PFSK-1 (cell line): ENCODE results near the gene ENTPD5.

Experiments used
- FOXP2 ChIP-seq: optimal IDR thresholded peaks from 2 replicates; pipeline ENCODE3; 2011; ENCODE audit warnings: borderline replicate concordance, control low read depth, inconsistent platforms; ENCODE audit not compliant: insufficient read depth; ENCODE audit errors: extremely low read length, extremely low read depth
- POLR2AphosphoS5 ChIP-seq: IDR thresholded peaks from 2 replicates; pipeline ENCODE4 v1.6.1; 2012; ENCODE audit warnings: low read depth, mild to moderate bottlenecking, control low read depth, low read length, moderate library complexity
- SIN3A ChIP-seq: IDR thresholded peaks from 2 replicates; pipeline ENCODE4 v1.6.1; 2012; ENCODE audit warnings: mild to moderate bottlenecking, low read length, moderate library complexity, borderline replicate concordance; ENCODE audit not compliant: insufficient read depth
- TAF1 ChIP-seq: IDR thresholded peaks from 2 replicates; pipeline ENCODE4 v1.6.1; 2012; ENCODE audit warnings: low read length, control low read depth, borderline replicate concordance; ENCODE audit not compliant: insufficient read depth
- TF ChIP-seq, protein P1 (sequence below), 2 experiments: IDR thresholded peaks; 2 replicates each; pipeline versions ENCODE4 v1.6.1 to v1.8.0; 2011 to 2012; ENCODE audit warnings: low read depth in 2 of 2, low read length in 2 of 2, control low read depth in 1 of 2, inconsistent platforms in 1 of 2, mild to moderate bottlenecking in 1 of 2, moderate library complexity in 1 of 2; ENCODE audit not compliant: insufficient read depth in 1 of 2

The ENTPD5 gene

DNA sequence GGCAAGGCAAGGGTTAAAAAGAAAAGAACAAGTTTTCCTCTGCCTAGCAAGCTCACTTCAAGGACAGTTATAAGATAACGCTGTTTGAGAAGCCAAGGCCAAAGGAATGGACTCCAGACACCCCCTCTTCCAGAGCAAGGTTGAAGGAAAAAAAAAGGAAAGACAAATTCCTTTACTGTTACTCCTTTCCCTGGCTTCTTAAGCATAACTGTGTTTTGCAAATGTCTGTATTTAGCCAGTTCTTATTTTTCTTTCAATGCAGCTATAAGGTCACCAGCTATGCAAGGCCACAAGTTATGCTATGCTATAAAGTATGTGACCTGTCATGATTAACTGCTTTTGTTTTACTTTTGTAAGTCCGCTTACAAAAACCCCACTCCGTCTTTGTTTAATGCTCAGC is 105.8 kb downstream of the ENTPD5 start:
- TF ChIP-seq TAF1 (no peak), SIN3A (no peak), FOXP2 (no peak), POLR2AphosphoS5 (no peak)
- TF ChIP-seq, protein P1, sequence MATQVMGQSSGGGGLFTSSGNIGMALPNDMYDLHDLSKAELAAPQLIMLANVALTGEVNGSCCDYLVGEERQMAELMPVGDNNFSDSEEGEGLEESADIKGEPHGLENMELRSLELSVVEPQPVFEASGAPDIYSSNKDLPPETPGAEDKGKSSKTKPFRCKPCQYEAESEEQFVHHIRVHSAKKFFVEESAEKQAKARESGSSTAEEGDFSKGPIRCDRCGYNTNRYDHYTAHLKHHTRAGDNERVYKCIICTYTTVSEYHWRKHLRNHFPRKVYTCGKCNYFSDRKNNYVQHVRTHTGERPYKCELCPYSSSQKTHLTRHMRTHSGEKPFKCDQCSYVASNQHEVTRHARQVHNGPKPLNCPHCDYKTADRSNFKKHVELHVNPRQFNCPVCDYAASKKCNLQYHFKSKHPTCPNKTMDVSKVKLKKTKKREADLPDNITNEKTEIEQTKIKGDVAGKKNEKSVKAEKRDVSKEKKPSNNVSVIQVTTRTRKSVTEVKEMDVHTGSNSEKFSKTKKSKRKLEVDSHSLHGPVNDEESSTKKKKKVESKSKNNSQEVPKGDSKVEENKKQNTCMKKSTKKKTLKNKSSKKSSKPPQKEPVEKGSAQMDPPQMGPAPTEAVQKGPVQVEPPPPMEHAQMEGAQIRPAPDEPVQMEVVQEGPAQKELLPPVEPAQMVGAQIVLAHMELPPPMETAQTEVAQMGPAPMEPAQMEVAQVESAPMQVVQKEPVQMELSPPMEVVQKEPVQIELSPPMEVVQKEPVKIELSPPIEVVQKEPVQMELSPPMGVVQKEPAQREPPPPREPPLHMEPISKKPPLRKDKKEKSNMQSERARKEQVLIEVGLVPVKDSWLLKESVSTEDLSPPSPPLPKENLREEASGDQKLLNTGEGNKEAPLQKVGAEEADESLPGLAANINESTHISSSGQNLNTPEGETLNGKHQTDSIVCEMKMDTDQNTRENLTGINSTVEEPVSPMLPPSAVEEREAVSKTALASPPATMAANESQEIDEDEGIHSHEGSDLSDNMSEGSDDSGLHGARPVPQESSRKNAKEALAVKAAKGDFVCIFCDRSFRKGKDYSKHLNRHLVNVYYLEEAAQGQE (IDR thresholded peaks at IDR 0.05; ENCODE audit: insufficient read depth in 1 of 2, low read depth in 2 of 2, low read length in 2 of 2), result no peak

DNA sequence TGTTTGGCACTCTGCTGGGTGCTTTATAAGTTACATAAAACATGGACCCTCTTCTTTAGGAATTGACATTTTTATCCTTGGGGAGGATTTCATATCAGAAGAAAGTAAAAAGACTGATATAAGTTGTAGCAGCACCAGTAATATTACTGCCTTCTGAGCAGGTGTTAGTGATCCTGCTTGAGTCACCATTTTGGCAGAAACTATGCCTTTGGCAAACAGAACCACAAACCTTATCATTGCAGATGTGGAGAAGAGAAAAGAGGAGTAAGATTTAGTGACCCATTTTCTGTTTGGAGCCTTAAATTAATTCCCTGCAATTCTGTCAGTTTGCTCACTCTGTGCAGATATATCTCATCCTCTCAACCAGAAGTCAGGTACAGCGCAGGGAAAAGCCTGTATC is 109.4 kb downstream of the ENTPD5 start:
- TF ChIP-seq TAF1 (no peak), POLR2AphosphoS5 (no peak), SIN3A (no peak), FOXP2 (no peak)
- TF ChIP-seq, protein P1 (IDR thresholded peaks at IDR 0.05; ENCODE audit: insufficient read depth in 1 of 2, low read depth in 2 of 2, low read length in 2 of 2), result no peak
